ENCODE results near the gene PHETA1. TPM values are rescaled to one million over a fixed set of nuclear protein-coding genes. Genes with fewer than 3 reads are reported as not detected.

The PHETA1 gene
- polyA plus RNA-seq, 1 experiment: 3.5 TPM

DNA sequence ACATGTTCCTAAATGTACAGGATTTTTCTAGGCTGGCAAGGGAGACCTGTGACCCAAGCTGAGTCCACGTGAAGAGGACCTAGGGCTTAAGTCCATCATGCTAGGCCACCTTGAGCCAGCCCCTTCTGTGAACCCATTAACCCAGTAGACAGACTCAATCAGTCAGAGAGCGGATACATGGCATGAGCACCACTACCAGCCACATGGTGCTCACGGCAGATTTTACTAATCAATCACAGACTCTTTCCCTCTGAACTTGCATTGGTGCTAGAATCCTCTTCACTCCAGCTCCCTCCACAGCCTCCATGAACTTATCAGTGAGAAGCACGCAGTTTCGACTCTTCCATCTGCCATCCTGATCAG, 9.0 kb downstream of the PHETA1 start:
- CTCF ChIA-PET: no interaction called here
- DNase-seq (ENCODE audit: low read depth, low spot score): no peak

GRCh38 chr12:111359231-111359913, 9.5 kb downstream of the PHETA1 start:
- Histone ChIP-seq H3K27me3 (ENCODE audit: control insufficient read depth, insufficient read depth, low read length) (peaks cover 6% of the 10 kb centered on the region), H3K27ac (ENCODE audit: low read depth, low read length) (no peak overlapping the region), H3K9me3 (ENCODE audit: control insufficient read depth, insufficient read depth, low read length) (no peaks in the 10 kb centered on the region; the same call in 1 of the 2 replicates), H3K4me3 (ENCODE audit: low read depth, low read length) (no peak overlapping the region)
- ChIA-PET CTCF (no interaction called here), POLR2A (interaction anchor here (0.7 kb wide), 1 partner anchor 9 kb away, joined by 9 read pairs; no protein-coding TSS in a partner anchor)
- no peak for DNase-seq (ENCODE audit: low read depth, low spot score)
- no peak for TF ChIP-seq CTCF (IDR thresholded peaks at IDR 0.05; ENCODE audit: low read depth, low read length)

More for the DNA sequence above, 9.0 kb downstream of the PHETA1 start:
- POLR2A ChIA-PET: no interaction called here
- Histone ChIP-seq H3K27ac (ENCODE audit: low read depth, low read length) (no peak overlapping the region), H3K27me3 (ENCODE audit: control insufficient read depth, insufficient read depth, low read length) (peaks cover 6% of the 10 kb centered on the region), H3K4me3 (ENCODE audit: low read depth, low read length) (no peak overlapping the region), H3K9me3 (ENCODE audit: control insufficient read depth, insufficient read depth, low read length) (no peaks in the 10 kb centered on the region; the same call in 1 of the 2 replicates)
- TF ChIP-seq CTCF (IDR thresholded peaks at IDR 0.05; ENCODE audit: low read depth, low read length): no peak

DNA sequence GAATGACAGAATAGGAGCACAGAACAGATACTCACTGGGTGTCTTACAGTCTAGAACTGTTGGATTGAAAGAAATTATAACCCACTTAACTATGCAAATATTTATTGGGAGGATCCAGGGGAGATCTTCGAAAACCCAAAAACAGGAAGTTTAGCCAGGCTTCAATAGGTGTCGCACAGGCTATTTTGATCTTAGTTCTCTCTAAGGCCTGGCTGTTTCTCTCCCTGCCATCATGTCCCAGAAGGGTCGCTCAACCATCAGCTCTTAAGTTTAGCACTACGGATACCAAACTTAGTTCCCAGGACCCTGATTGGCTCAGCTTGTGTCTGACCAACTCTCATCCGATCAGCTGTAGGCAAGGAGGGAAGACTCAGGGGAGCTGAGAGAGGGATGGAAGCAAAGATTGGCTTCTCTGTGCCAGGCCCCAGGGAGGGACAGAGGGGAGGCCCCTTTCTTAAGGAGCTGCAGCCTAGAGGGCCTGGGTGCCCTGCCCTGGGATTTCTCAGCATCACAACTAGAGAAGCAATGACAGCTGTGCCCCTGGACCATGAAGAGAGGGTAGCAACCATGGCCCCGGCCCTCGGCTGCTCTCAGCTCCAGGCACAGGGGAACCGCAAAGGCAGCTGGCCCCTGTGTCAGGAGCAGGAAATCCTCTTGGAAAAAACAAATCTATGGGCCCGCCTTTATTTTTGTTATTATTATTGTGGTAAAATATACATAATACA, 13.5 kb downstream of the PHETA1 start:
- TF ChIP-seq CTCF (IDR thresholded peaks at IDR 0.05; ENCODE audit: low read depth, low read length): no peak
- Histone ChIP-seq H3K4me3 (ENCODE audit: low read depth, low read length) (no peak overlapping the region), H3K27ac (ENCODE audit: low read depth, low read length) (no peak overlapping the region), H3K27me3 (ENCODE audit: control insufficient read depth, insufficient read depth, low read length) (peaks cover 14% of the 10 kb centered on the region), H3K9me3 (ENCODE audit: control insufficient read depth, insufficient read depth, low read length) (no peaks in the 10 kb centered on the region; the same call in 1 of the 2 replicates)
- CTCF ChIA-PET: no interaction called here
- POLR2A ChIA-PET: no interaction called here
- DNase-seq (ENCODE audit: low read depth, low spot score): no peak

- H3K4me3 ChIP-seq (ENCODE audit: low read depth, low read length): no peak overlapping the region
- no peak for DNase-seq (ENCODE audit: low read depth, low spot score)
- ChIA-PET POLR2A (no interaction called here), CTCF (no interaction called here)
- no peaks in the 10 kb centered on the region; the same call in 1 of the 2 replicates for H3K9me3 ChIP-seq (ENCODE audit: control insufficient read depth, insufficient read depth, low read length)
- H3K27ac ChIP-seq (ENCODE audit: low read depth, low read length): no peak overlapping the region
- H3K27me3 ChIP-seq (ENCODE audit: control insufficient read depth, insufficient read depth, low read length): peaks cover 14% of the 10 kb centered on the region
- no peak for TF ChIP-seq CTCF (IDR thresholded peaks at IDR 0.05; ENCODE audit: low read depth, low read length)
Observed at GRCh38 chr12:111354511-111354910, 14.4 kb downstream of the PHETA1 start.

DNA sequence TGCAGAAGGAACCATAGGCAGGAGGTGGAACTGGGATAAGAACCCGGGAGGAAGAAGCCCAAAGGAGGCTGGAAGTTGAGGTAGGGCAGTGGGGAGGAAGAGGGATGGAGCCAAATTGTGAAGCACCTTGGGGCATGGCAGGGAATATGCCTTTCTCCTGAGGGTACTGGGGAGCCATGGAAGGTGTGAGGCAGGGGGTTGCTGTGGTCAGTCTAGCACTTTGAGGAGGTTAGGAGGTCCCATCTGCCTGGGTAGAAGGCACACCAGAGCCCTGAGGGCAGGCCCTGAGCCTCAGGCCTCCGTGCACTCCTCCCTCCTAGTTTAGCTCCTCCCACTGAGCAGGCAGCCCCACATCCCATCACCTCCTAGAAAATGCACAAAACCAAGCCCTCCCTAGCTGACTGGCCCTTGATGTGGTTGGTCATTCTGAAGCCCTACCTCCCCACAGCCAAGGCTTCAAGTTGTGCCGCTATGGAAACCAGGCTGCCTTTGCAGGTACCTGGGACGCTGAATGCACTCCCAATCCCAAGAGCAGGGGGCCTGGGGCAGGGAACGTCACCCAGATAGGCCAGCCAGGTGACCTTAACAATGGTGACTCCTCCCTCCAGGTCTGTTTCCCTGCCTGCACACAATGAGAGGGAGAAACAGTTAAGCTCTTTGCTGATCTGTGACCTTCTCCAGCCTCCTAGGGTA, 15.1 kb downstream of the PHETA1 start:
- Histone ChIP-seq H3K27me3 (ENCODE audit: control insufficient read depth, insufficient read depth, low read length) (peaks cover 14% of the 10 kb centered on the region), H3K9me3 (ENCODE audit: control insufficient read depth, insufficient read depth, low read length) (no peaks in the 10 kb centered on the region; the same call in 1 of the 2 replicates), H3K27ac (ENCODE audit: low read depth, low read length) (no peak overlapping the region), H3K4me3 (ENCODE audit: low read depth, low read length) (no peak overlapping the region)
- DNase-seq (ENCODE audit: low read depth, low spot score): no peak
- ChIA-PET CTCF (no interaction called here), POLR2A (no interaction called here)
- TF ChIP-seq CTCF (IDR thresholded peaks at IDR 0.05; ENCODE audit: low read depth, low read length): no peak

All from AG04450 (cell line).